Testis (tissue), 2 donors: Measurements from ENCODE around the gene INCENP.

Experiments
- CTCF ChIP-seq, 3 experiments: fragments of 450-650 bp in 2 of 3; fragments of 200-600 bp in 1 of 3; sonication (generic) in 1 of 3; IDR thresholded peaks; one replicate each; pipeline ENCODE4 v1.5.1; 2016 to 2019; ENCODE audit warnings: antibody characterized with exemption in 3 of 3, mild to moderate bottlenecking in 2 of 3, moderate library complexity in 1 of 3
- POLR2A ChIP-seq: fragments of 450-650 bp; IDR thresholded peaks from one replicate; pipeline ENCODE4 v1.6.1; 2017; ENCODE audit warnings: antibody characterized with exemption, mild to moderate bottlenecking, moderate library complexity

GRCh38 chr11:62137276-62137861, 13.6 kb downstream of the INCENP start:
- no peak for TF ChIP-seq CTCF (IDR thresholded peaks at IDR 0.05)
- TF ChIP-seq POLR2A = no peak
